ENCODE results near the gene OR8S1.

OR8S1 gene

DNA sequence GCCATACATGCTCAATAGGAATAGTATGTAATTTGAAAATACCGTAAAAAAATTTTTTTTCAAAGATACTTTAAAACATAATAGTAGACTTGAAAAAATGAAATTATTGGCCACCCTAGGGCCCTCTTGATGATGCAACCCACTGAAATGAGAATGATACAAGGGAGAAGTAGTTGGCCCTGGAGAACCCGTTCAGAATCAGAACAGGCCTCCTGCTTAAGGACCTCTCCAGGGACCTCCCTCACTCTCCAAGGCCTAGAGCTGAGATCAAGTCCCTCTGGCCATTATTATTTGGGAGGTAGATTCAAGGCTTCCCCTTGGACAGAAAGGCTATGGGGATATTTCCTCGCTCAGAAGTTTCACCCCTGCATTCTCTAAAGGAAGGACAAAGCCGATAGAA, 32.5 kb downstream of the OR8S1 start:
- no peak overlapping the region for H3K4me3 ChIP-seq (ENCODE audit: low read depth in 1 of 2, low read length in 2 of 2)
- no peak overlapping the region for H3K27ac ChIP-seq (ENCODE audit: low read depth, low read length)
- H3K36me3 ChIP-seq (ENCODE audit: insufficient read depth, low read length) = no peaks in the 10 kb centered on the region

DNA sequence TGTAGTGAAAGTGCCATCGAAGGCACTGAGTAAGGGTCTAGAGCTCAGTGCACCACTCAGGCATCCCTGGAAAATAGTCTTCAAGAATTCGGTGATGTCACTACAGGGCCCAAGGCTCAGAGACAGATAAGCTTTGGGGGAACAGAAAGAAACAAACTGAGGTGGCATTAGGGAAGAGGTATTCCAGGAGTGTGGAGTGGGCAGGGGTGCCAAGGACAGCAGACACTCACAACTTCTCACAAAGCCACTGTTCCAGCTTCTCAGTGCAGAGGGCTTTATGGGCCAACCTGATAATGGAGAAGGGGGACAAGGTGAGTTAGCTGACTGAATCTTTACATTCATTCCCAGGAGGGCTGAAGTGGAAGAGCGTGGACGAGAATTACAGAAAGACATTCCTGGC, 42.3 kb downstream of the OR8S1 start:
- no peaks in the 10 kb centered on the region for H3K4me1 ChIP-seq (ENCODE audit: insufficient read depth, low read length)
- H3K27me3 ChIP-seq (ENCODE audit: control insufficient read depth in 1 of 2, insufficient read depth in 2 of 2, low read length in 2 of 2) = no peaks in the 10 kb centered on the region
- H3K9me3 ChIP-seq (ENCODE audit: low read length) = no peaks in the 10 kb centered on the region
- no peaks in the 10 kb centered on the region for H3K36me3 ChIP-seq (ENCODE audit: insufficient read depth, low read length)
- no peak overlapping the region for H3K27ac ChIP-seq (ENCODE audit: low read depth, low read length)
- H3K4me3 ChIP-seq (ENCODE audit: low read depth in 1 of 2, low read length in 2 of 2) = no peak overlapping the region
- no peak overlapping the region for H3K9ac ChIP-seq (ENCODE audit: low read length)

More for the DNA sequence above, 32.5 kb downstream of the OR8S1 start:
- Histone ChIP-seq H3K27me3 (ENCODE audit: control insufficient read depth in 1 of 2, insufficient read depth in 2 of 2, low read length in 2 of 2) (peaks cover 0 to 4% of the 10 kb centered on the region in 2 donors), H3K4me1 (ENCODE audit: insufficient read depth, low read length) (no peaks in the 10 kb centered on the region), H3K9me3 (ENCODE audit: low read length) (no peaks in the 10 kb centered on the region), H3K9ac (ENCODE audit: low read length) (no peak overlapping the region)

DNA sequence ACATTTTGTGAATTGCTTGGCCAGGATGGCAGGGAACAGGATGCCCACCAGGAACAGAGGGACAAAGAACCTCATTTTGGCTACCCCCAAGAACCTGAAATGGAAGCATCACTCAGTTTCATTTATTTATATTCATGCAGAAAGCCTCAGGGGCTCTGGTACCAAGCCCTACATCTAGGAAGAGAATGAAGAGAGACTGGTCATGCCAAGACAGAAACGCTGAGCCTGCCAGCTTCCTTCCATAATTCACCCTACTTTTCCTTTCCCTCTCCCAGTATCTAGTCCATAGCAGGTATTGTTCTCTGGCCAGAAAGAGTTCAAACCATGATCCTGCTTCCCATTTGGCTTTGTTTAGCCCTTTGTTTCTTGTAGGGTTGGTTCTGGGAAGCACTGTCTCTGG, 44.5 kb downstream of the OR8S1 start, which contains the start of gene LALBA:
LALBA (minus strand) TSS at position 101 of the 400 bp plus-strand sequence; CDS start at position 75, 26 bp downstream.
- Histone ChIP-seq H3K4me1 (ENCODE audit: insufficient read depth, low read length) (no peaks in the 10 kb centered on the region), H3K27me3 (ENCODE audit: control insufficient read depth in 1 of 2, insufficient read depth in 2 of 2, low read length in 2 of 2) (no peaks in the 10 kb centered on the region), H3K9ac (ENCODE audit: low read length) (no peak within 1 kb of the TSS), H3K36me3 (ENCODE audit: insufficient read depth, low read length) (no peaks in the 10 kb centered on the region), H3K4me3 (ENCODE audit: low read depth in 1 of 2, low read length in 2 of 2) (no peak within 1 kb of the TSS), H3K27ac (ENCODE audit: low read depth, low read length) (no peak within 1 kb of the TSS), H3K9me3 (ENCODE audit: low read length) (no peaks in the 10 kb centered on the region)

DNA sequence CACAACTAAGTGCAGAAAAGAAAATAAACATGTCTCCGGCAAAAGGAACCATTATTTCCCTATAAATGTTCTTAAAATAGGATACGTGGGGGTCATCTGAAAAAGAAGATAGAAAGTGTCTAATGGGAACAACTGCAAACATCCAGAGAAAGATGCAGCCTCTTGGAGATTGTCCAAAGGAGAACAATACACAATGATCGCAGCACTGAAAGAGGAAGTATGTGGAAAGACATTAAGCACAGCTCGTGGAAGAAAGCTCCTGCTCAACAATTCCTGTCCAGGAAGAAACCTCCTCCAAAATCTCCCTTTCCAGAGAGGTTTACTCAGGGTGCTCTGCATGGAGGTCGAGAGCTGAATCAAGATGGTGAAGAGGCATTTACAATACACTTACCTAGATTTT, 46.9 kb downstream of the OR8S1 start:
- no peaks in the 10 kb centered on the region for H3K36me3 ChIP-seq (ENCODE audit: insufficient read depth, low read length)
- no peaks in the 10 kb centered on the region for H3K4me1 ChIP-seq (ENCODE audit: insufficient read depth, low read length)
- no peaks in the 10 kb centered on the region for H3K9me3 ChIP-seq (ENCODE audit: low read length)
- H3K27ac ChIP-seq (ENCODE audit: low read depth, low read length) = no peak overlapping the region
- no peak overlapping the region for H3K9ac ChIP-seq (ENCODE audit: low read length)
- H3K27me3 ChIP-seq (ENCODE audit: control insufficient read depth in 1 of 2, insufficient read depth in 2 of 2, low read length in 2 of 2) = no peaks in the 10 kb centered on the region
- no peak overlapping the region for H3K4me3 ChIP-seq (ENCODE audit: low read depth in 1 of 2, low read length in 2 of 2)
